WTC11 (cell line): Measurements from ENCODE around the gene IL36RN. TPM values are rescaled to one million over a fixed set of nuclear protein-coding genes. Genes with fewer than 3 reads are reported as not detected.

Experiments
- ATAC-seq: fragments of 200-7000 bp; cut with Tn5 transposase; 2 replicates; pipeline ENCODE4 v1.10.0; 2021; ENCODE audit warnings: mild to moderate bottlenecking, moderate library complexity
- CTCF ChIA-PET: fragments of 300-600 bp; sonication (Branson Sonifier 250); formaldehyde crosslinking; loops from one replicate; lab custom pipeline; 2021; ENCODE audit warnings: antibody characterized with exemption; lab: Charles Lee
- POLR2A ChIA-PET: fragments of 350-600 bp; sonication (Branson Sonifier 250); formaldehyde crosslinking; loops from one replicate; lab custom pipeline; 2021; ENCODE audit warnings: antibody characterized with exemption; lab: Charles Lee
- DNase-seq: peaks from one replicate; pipeline ENCODE4 v3.0.0; 2021; ENCODE audit warnings: low spot score
- H3K27ac Mint-ChIP-seq: 2 replicates; pipeline ENCODE4 v1.8.0; 2021; ENCODE audit warnings: mixed read lengths
- H3K27me3 Mint-ChIP-seq: 2 replicates; pipeline ENCODE4 v1.8.0; 2021; ENCODE audit warnings: low read depth, mild to moderate bottlenecking, moderate library complexity, mixed read lengths
- H3K36me3 Mint-ChIP-seq: 2 replicates; pipeline ENCODE4 v1.8.0; 2021; ENCODE audit warnings: mixed read lengths
- H3K4me1 Mint-ChIP-seq: 2 replicates; pipeline ENCODE4 v1.8.0; 2022; ENCODE audit warnings: mixed read lengths
- H3K4me3 Mint-ChIP-seq: 2 replicates; pipeline ENCODE4 v1.8.0; 2021; ENCODE audit warnings: mild to moderate bottlenecking, moderate library complexity, mixed read lengths
- H3K9me3 Mint-ChIP-seq: 2 replicates; pipeline ENCODE4 v1.8.0; 2021; ENCODE audit warnings: mixed read lengths
- ATF1 ChIP-seq: sonication (generic); formaldehyde crosslinking; IDR thresholded peaks from 2 replicates; pipeline ENCODE4 v1.8.1; 2023; ENCODE audit warnings: mild to moderate bottlenecking, moderate library complexity, missing genetic modification reagents
- FOXP1 ChIP-seq: sonication (generic); formaldehyde crosslinking; IDR thresholded peaks from 2 replicates; pipeline ENCODE4 v1.8.0; 2022; ENCODE audit warnings: missing genetic modification reagents, mild to moderate bottlenecking, moderate library complexity, borderline replicate concordance
- MXD4 ChIP-seq: fragments of 250-450 bp; sonication (Bioruptor Pico); IDR thresholded peaks from 2 replicates; pipeline ENCODE4 v1.8.0; 2021; ENCODE audit warnings: mild to moderate bottlenecking, moderate library complexity, borderline replicate concordance
- NR1H2 ChIP-seq: sonication (generic); formaldehyde crosslinking; IDR thresholded peaks from 2 replicates; pipeline ENCODE4 v1.9.0; 2021; ENCODE audit warnings: mild to moderate bottlenecking, moderate library complexity, missing genetic modification reagents
- TEAD1 ChIP-seq: sonication (generic); formaldehyde crosslinking; IDR thresholded peaks from 2 replicates; pipeline ENCODE4 v1.8.0; 2022; ENCODE audit warnings: mild to moderate bottlenecking, missing genetic modification reagents
- ZNF396 ChIP-seq: fragments of 250-450 bp; sonication (Bioruptor Pico); IDR thresholded peaks from 2 replicates; pipeline ENCODE4 v1.8.0; 2021; ENCODE audit warnings: mild to moderate bottlenecking, moderate library complexity, borderline replicate concordance
- ZNF416 ChIP-seq: fragments of 250-450 bp; sonication (Bioruptor Pico); IDR thresholded peaks from 2 replicates; pipeline ENCODE4 v1.9.0; 2021; ENCODE audit warnings: mild to moderate bottlenecking, inconsistent platforms
- total RNA-seq: library from RNA; stranded (reverse); gene quantifications from 3 replicates; pipeline ENCODE4 v1.2.3, GENCODE V29; 2021
- TF ChIP-seq, protein P1 (sequence below): sonication (generic); formaldehyde crosslinking; IDR thresholded peaks from 2 replicates; pipeline ENCODE4 v1.8.1; 2022; ENCODE audit warnings: low read depth, mild to moderate bottlenecking, moderate library complexity, missing genetic modification reagents, borderline replicate concordance
- TF ChIP-seq, protein P2 (sequence below): fragments of 250-450 bp; sonication (Bioruptor Pico); IDR thresholded peaks from 2 replicates; pipeline ENCODE4 v1.9.0; 2021; ENCODE audit warnings: mild to moderate bottlenecking
- TF ChIP-seq, protein P3 (sequence below): sonication (generic); formaldehyde crosslinking; IDR thresholded peaks from 2 replicates; pipeline ENCODE4 v1.8.1; 2023; ENCODE audit warnings: mild to moderate bottlenecking, missing genetic modification reagents
- TF ChIP-seq, protein P4 (sequence below): sonication (generic); formaldehyde crosslinking; conservative IDR thresholded peaks from 2 replicates; pipeline ENCODE4 v1.8.1; 2023; ENCODE audit warnings: mild to moderate bottlenecking, low read depth, missing genetic modification reagents, moderate library complexity
- TF ChIP-seq, protein P5 (sequence below): fragments of 250-450 bp; sonication (Bioruptor Pico); conservative IDR thresholded peaks from 2 replicates; pipeline ENCODE4 v1.9.0; 2021; ENCODE audit warnings: mild to moderate bottlenecking

The IL36RN gene
- total RNA-seq, 1 experiment from 2014 or later = not detected

DNA sequence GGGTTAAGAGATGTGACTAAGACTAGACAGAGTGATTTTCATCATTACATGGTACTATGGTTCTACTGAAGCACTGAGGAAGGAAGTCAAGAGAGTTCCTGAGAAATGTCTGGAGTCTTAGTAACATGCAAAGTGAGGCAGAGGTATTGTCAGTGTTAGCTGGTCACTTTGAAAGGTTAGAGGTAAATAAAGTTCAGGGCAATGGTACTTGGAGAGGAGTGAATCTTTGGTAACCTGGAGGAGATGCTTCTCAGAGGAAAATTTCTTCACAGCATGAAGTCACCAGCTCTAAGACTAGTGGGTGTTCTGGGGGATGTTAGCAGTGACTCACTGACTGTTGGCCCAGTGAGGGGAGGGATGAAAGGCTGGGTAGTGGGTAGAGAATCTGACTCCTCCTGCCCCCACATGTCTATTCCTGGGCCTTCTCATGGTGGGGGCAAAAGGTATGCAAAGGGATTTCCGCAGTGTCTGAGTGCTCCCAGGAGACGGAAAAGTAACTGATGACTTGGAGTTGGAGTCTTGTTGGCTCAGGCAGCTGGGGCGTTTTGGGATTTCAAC, 45.1 kb downstream of the IL36RN start:
- ChIA-PET CTCF (interaction anchor here (1.2 kb wide), 1 partner anchor 95 kb away, joined by 3 read pairs; no protein-coding TSS in a partner anchor), POLR2A (no interaction called here)
- TF ChIP-seq, protein P1, sequence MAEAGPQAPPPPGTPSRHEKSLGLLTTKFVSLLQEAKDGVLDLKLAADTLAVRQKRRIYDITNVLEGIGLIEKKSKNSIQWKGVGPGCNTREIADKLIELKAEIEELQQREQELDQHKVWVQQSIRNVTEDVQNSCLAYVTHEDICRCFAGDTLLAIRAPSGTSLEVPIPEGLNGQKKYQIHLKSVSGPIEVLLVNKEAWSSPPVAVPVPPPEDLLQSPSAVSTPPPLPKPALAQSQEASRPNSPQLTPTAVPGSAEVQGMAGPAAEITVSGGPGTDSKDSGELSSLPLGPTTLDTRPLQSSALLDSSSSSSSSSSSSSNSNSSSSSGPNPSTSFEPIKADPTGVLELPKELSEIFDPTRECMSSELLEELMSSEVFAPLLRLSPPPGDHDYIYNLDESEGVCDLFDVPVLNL = no peak
- TF ChIP-seq, protein P2, sequence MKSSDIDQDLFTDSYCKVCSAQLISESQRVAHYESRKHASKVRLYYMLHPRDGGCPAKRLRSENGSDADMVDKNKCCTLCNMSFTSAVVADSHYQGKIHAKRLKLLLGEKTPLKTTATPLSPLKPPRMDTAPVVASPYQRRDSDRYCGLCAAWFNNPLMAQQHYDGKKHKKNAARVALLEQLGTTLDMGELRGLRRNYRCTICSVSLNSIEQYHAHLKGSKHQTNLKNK (CRISPR knock-in tag) = no peak
- TF ChIP-seq, protein P3, sequence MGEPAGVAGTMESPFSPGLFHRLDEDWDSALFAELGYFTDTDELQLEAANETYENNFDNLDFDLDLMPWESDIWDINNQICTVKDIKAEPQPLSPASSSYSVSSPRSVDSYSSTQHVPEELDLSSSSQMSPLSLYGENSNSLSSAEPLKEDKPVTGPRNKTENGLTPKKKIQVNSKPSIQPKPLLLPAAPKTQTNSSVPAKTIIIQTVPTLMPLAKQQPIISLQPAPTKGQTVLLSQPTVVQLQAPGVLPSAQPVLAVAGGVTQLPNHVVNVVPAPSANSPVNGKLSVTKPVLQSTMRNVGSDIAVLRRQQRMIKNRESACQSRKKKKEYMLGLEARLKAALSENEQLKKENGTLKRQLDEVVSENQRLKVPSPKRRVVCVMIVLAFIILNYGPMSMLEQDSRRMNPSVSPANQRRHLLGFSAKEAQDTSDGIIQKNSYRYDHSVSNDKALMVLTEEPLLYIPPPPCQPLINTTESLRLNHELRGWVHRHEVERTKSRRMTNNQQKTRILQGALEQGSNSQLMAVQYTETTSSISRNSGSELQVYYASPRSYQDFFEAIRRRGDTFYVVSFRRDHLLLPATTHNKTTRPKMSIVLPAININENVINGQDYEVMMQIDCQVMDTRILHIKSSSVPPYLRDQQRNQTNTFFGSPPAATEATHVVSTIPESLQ (CRISPR knock-in tag) = no peak
- Mint-ChIP-seq H3K9me3 (peaks cover 24% of the 10 kb centered on the region), H3K27me3 (peaks cover 6% of the 10 kb centered on the region), H3K27ac (no peak overlapping the region), H3K4me3 (no peak overlapping the region), H3K36me3 (no peaks in the 10 kb centered on the region), H3K4me1 (no peaks in the 10 kb centered on the region)
- ATAC-seq = no peak
- no peak for DNase-seq

DNA sequence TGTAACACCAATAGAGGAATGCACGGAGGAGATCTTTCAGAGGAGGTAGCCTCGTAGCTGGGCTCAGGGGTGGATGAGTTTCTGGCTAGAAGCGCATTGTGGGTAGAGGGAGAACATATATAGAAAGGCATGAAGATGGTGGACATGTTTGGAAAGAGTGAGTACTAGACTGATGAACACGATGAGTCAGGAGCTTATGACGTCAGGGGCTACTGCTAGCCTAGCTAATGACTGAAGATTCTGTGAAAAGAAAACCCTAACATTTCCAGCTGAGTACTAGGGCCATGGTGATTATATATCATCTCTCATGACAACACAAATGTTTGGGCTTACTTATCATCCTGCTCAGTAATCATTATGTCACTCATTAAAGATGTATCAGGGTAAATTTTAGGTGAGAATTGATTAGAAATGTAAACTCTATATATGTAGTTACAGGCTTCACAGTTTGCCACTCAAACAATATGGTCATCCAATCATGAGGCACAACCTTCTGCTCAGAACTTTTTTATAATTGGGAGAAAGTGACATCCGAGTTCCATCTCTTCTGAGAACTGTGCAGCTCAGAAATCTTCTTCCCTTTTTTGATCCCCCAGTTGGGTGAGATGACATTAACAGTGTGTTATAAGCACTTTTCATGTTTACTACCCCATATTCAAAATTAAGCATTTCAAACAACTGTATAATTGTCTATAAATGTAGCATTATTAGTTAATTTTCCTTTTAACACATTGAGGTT, 46.2 kb downstream of the IL36RN start:
- ATAC-seq (no peak), DNase-seq (no peak)
- H3K36me3 Mint-ChIP-seq = no peaks in the 10 kb centered on the region
- no peak overlapping the region for H3K4me3 Mint-ChIP-seq
- no peak overlapping the region for H3K27ac Mint-ChIP-seq
- no peaks in the 10 kb centered on the region for H3K4me1 Mint-ChIP-seq
- POLR2A ChIA-PET = no interaction called here
- H3K27me3 Mint-ChIP-seq = peaks cover 6% of the 10 kb centered on the region
- CTCF ChIA-PET = interaction anchor here (0.7 kb wide), 1 partner anchor 33 kb away, joined by 3 read pairs; no protein-coding TSS in a partner anchor
- H3K9me3 Mint-ChIP-seq = peaks cover 24% of the 10 kb centered on the region
- TF ChIP-seq, protein P4, sequence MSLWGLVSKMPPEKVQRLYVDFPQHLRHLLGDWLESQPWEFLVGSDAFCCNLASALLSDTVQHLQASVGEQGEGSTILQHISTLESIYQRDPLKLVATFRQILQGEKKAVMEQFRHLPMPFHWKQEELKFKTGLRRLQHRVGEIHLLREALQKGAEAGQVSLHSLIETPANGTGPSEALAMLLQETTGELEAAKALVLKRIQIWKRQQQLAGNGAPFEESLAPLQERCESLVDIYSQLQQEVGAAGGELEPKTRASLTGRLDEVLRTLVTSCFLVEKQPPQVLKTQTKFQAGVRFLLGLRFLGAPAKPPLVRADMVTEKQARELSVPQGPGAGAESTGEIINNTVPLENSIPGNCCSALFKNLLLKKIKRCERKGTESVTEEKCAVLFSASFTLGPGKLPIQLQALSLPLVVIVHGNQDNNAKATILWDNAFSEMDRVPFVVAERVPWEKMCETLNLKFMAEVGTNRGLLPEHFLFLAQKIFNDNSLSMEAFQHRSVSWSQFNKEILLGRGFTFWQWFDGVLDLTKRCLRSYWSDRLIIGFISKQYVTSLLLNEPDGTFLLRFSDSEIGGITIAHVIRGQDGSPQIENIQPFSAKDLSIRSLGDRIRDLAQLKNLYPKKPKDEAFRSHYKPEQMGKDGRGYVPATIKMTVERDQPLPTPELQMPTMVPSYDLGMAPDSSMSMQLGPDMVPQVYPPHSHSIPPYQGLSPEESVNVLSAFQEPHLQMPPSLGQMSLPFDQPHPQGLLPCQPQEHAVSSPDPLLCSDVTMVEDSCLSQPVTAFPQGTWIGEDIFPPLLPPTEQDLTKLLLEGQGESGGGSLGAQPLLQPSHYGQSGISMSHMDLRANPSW (CRISPR knock-in tag) = no peak
- TF ChIP-seq MXD4 = no peak
- TF ChIP-seq TEAD1 (CRISPR knock-in tag) = no peak
- TF ChIP-seq, protein P5, sequence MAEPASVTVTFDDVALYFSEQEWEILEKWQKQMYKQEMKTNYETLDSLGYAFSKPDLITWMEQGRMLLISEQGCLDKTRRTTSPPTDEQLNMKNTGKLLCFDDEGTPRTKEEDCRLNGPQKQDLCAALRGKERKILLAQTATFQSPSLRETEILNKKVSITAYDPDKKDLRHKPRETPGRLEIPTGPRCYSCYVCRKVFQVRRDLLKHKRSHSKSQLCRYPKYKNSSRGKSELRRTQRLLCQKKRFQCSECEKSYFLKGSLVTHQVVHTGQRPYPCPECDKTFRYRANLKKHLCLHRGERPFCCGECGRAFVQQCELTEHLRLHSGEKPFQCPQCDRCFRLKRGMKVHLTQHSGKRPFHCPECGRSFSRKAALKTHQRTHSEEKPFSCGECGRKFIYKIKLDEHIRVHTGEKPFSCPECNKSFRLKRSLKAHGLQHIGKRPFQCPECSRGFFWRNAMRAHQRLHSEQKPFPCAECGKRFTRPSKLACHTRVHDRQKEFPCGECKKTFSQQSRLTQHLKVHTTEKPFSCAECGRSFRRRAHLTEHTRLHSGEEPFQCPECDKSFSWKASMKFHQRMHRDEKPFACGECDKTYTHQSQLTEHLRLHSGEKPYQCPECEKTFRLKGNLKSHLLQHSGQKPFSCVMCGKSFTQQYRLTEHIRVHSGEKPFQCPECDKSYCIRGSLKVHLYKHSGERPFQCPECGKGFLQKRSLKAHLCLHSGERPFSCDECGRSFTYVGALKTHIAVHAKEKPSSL = no peak
- no peak for TF ChIP-seq NR1H2
- TF ChIP-seq ATF1 (CRISPR knock-in tag) = no peak
- TF ChIP-seq, protein P1 = no peak
- TF ChIP-seq ZNF416 (CRISPR knock-in tag) = no peak
- TF ChIP-seq FOXP1 (CRISPR knock-in tag) = no peak
- TF ChIP-seq ZNF396 (CRISPR knock-in tag) = no peak
